ENCODE measurements around the gene MRC2.

Gene MRC2

GRCh38 chr17:62665599-62665998, 38.1 kb downstream of the MRC2 start:
- no peak for DNase-seq

DNA sequence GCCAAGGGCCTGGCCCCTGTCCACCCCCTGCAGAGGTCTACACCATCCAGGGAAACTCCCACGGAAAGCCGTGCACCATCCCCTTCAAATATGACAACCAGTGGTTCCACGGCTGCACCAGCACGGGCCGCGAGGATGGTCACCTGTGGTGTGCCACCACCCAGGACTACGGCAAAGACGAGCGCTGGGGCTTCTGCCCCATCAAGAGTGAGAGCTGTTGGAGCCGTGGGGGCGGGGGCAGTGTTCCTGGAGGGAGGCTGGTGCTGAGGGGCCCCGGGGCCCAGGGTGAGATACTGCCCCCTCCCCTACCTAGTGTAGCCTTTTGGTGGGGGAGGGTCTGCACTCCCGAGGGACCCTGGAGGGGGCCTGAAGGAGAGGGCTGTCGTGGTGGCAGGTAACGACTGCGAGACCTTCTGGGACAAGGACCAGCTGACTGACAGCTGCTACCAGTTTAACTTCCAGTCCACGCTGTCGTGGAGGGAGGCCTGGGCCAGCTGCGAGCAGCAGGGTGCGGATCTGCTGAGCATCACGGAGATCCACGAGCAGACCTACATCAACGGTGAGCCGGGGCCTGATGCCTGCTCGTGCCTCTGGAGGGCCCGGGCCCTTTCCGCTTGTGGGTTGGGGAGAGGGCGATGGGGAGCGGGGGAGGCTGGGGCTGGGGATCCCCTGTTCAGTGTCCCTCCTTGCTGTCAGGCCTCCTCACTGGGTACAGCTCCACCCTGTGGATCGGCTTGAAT, 38.8 kb downstream of the MRC2 start:
- DNase-seq: no peak

DNA sequence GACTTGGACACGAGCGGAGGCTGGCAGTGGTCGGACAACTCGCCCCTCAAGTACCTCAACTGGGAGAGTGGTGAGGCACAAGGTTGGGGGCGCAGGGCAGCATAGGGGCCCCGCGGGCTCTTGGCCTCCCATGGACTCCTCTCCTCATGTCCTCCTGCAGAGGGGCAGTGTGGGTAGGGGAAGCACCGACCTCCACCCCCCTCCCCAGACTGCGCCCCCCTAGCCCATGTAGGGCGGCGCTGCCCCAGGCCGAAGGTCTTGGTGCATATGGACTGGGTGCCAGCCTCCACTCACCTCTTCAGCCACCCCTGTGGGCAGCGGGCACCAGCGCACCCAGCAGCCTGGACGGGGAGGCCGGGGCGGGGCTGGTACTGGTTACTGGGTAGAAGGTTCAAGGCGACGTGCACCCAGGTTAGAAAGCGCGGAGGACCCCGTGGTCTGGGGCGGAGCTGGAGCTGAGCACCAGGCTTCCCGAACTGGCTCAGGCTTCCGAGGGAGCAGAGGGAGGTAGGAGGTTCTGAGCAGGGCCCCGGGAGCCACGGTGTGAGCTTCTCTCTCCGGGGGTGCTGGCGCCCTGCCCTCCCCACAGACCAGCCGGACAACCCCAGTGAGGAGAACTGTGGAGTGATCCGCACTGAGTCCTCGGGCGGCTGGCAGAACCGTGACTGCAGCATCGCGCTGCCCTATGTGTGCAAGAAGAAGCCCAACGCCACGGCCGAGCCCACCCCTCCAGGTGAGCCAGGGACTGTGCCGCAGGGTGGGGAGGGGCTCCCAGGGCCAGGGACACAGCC, 39.5 kb downstream of the MRC2 start:
- no peak for DNase-seq

GRCh38 chr17:62668091-62668804, 40.8 kb downstream of the MRC2 start:
- DNase-seq: no peak

DNA sequence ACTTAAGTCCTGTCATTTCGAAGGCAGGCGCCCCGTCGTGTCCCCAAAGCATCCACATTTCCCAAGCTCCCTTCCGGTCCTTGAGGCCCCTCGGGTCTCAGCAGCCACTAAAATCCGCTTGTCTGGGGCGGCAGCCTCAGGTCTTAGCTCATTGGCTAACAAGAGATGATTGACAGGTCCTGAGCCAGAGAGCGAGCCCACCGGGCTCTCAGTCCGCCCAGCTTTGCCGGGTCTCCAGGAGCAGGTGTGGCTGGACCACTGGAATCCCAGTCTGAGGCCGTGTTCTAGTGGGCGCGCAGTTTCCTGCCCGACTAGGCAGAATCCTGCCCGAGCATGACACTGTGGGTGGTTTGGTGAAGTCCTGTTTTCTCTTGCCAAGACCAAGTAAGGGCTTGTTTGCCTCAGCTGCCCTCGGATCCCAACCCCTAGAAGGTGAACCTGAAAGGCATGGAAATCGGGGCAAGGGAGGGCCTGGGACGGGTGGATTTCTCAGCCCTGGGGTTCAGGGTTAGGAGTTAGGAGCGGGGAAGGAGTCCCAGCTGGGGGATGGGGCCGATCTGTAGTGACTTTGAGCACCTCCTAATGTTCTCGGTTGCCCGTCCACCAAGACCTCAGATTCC, 42.8 kb downstream of the MRC2 start:
- no peak for DNase-seq

DNA sequence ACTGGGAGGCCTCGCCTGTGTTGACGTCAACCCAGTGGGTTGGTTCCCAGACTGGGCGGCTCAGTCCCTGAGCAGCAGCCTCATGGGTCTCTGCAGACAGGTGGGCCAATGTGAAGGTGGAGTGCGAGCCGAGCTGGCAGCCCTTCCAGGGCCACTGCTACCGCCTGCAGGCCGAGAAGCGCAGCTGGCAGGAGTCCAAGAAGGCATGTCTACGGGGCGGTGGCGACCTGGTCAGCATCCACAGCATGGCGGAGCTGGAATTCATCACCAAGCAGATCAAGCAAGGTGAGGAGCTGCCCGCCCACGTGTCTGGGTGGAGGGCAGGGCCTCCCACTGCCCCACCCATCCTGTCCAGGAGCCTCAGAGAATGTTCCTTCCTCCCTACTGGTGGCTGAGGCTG, 44.1 kb downstream of the MRC2 start:
- no peak for DNase-seq

DNA sequence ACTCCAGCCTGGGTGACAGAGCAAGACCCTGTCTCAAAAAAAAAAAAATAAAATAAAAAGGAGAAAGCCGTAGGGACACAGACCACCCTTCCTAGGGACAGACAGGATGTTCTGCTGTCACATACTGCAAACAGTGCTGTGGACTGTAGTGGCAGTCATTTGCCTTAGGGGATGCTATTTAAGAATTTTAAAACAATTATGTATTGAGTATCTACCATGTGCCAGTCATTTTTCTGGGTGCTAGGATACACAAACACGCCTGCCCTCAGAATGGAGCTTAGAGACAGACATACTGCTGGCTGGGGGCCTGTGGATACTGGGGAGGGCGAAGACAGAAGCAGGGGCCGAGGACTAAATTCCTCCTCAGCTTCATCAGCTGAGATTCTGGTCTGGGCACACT, 45.5 kb downstream of the MRC2 start:
- DNase-seq: no peak

- no peak for DNase-seq
Measured at GRCh38 chr17:62673614-62674362, 46.3 kb downstream of the MRC2 start.

DNA sequence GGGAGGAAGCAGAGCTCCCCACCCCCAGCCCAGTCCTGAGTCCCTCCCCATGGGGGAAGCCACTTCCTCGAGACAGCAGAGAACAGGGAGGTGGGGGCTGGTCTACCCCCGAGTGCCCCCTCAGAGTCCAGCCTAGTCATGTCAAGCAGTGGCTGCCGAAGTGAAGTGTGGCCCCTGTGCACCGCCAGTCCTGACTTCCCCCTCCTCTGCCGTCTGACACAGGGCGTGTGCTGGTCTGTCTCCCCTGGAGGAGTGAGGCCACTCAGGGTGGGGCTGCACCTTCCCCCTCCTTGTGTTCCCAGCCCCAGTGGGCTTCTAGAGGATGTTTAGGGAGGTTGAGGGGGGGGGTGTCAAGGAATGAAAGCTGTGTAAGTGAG, 46.9 kb downstream of the MRC2 start:
- DNase-seq: no peak

DNA sequence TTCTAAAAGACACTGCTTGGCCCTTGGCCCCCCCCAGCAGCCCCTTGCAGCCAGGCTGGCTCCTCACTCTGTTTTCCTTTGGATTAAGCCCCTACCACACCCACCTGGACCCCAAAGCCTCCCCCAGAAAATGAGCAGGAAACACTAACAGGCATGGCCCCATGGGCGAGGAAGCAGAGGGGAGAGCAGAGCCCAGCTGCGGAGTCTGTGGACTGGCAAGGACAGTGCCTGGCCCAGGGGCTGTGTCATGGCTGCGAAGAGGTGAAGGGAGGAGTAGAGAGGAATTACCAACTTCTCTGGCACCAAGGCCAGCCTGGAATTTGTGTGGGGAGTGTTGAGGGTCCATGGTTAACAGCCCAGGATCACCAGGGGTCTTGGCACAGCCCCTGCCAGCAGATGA, 47.4 kb downstream of the MRC2 start:
- no peak for DNase-seq

- DNase-seq: no peak
Measured at GRCh38 chr17:62675260-62675659, 47.8 kb downstream of the MRC2 start.

DNA sequence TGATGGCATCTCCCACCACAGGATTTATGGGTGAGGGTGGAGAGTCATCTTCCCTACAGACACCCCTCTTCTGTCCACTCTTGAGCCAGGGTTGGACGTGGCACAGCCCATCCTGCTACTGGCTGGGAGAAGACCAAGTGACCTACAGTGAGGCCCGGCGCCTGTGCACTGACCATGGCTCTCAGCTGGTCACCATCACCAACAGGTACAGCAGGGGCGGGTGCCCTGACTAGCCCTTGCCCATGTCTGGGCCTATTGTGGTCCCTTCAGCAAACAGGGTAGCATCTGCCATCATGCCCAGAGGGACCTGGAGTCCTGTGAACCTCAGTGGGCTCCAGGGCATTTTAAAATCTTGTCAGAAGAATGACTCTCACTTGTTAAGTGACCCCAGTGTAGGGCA, 48.2 kb downstream of the MRC2 start:
- no peak for DNase-seq

DNA sequence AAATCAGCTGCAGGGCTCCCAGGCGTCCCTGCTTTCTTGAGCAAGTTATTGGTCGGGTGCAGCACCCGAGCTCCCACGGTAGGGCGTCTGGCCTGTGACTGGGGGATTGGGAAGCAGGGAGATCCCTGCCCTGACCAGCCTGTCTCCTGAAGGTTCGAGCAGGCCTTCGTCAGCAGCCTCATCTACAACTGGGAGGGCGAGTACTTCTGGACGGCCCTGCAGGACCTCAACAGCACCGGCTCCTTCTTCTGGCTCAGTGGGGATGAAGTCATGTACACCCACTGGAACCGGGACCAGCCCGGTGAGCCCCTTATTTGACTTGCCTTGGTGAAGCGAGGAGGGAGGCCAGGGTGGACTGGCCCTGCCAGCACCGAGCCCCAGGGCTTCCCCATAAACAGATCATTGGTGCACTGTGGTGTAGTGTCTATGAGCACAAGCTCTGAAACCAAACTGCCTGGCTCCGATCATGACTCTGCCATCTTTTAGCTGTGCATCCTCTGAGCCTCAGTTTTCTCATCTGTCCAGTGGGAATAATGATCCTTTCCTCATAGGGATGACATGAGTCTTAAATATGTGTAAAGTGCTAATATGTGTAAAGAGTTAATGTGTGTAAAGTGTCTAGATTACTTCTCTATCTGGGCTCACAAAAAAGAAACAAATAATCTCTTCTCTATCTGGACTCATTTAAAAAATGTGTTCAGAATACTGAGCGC, 48.9 kb downstream of the MRC2 start:
- DNase-seq: no peak

DNA sequence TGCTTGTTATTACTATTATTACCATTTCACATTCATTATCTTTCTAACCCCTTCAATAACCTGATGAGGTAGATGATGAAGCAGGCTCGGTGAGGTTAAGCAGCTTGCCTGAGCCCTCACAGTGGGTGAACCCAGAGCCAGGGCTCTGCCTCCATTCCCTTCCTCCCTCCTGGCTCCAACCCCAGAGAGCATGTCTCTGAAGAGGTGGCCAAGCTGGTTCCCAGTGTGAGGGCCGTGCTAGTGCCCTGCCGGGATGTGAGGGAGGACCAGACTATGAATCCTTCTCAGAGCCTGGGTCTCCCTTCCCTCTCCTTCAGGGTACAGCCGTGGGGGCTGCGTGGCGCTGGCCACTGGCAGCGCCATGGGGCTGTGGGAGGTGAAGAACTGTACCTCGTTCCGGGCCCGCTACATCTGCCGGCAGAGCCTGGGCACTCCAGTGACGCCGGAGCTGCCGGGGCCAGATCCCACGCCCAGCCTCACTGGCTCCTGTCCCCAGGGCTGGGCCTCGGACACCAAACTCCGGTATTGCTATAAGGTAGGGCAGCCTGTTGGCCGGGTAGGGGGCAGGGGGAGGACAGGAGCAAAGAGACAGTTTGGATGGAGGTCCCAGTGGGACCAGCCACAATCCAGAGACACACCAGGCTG, 49.6 kb downstream of the MRC2 start:
- DNase-seq: no peak

GRCh38 chr17:62678214-62678919, 50.9 kb downstream of the MRC2 start:
- DNase-seq: no peak

- no peak for DNase-seq
Measured at GRCh38 chr17:62679866-62680377, 52.5 kb downstream of the MRC2 start.

DNA sequence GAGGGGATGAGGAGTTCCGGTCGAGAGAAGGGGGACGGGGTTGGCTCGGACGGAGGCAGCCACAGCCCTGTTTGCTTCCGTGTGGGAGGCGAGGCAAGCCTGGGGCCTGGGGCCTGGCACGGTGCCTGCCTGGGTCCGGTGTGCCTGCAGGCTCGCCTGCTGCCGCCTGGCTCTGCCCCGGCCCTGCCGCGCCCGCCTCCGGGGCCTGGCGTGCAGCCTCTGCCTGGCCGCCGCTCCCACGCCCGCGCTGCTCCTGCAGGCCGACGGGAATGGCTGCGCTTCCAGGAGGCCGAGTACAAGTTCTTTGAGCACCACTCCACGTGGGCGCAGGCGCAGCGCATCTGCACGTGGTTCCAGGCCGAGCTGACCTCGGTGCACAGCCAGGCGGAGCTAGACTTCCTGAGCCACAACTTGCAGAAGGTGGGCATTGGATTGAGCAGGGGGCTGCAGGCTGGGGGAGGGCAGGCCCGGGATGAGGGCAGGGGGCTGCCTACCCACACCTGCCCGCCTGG, 53.1 kb downstream of the MRC2 start:
- no peak for DNase-seq

DNA sequence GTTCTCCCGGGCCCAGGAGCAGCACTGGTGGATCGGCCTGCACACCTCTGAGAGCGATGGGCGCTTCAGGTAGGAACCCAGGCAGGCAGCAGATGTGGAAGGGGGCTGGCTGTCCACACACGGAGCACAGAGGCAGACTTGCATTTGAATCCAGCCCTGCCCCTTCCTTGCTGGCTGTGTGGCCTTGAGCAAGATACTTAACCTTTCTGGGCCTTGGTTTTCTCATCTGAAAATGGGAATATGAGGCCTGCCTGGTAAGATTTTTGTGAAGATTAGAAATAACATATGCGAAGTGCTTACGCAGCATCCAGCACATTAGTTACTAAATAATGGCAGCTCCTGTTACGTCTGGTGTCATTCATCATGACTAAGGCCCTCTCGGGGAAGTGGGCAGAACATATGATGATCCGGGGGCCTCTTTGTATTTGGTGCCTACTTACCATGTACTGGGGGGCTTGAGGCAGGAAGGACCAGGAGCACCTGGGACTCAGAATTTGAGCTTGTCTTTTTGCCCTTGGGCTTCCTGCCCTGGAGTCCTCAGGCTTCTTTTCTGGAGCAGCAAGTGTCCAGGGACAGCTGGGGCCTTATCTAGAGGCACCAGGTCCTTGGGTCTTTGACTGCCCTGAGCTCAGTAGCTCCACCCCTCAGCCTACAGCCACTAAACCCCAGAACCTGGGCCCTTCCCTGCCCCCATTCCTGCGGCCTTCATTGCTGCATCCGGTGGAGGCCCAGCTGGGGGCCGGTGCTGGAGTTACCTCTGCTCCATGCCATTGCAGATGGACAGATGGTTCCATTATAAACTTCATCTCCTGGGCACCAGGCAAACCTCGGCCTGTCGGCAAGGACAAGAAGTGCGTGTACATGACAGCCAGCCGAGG, 53.8 kb downstream of the MRC2 start:
- no peak for DNase-seq

GRCh38 chr17:62681939-62682381, 54.5 kb downstream of the MRC2 start:
- DNase-seq: no peak
